ENCODE data around the gene CACNB1.

CACNB1 gene

GRCh38 chr17:39197380-39198185 is at the start of gene CACNB1:
Gene CACNB1, minus strand, starts transcription at chr17:39197669. Its CDS starts 174 bp downstream, at chr17:39197495.
- no peak for FAIRE-seq

DNA sequence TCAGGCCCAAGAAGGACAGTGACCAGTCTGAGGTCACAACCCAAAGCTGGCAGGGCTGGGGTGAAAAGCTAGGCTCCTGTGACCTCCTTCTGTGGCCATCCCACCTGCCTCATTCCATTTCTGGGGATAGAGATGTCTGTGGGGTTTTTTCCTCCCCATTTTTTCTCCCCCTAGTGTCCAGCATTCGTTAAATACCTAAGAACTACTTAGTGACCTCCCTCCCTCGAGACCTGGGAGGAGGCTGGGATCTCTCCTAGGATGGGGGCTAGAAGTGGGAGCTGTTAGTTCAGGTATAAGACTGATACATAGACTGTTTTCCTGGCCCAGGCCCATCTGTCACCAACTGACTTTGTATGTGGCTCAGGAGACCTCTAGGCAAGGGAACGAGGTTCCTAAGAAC is 48.8 kb upstream of the CACNB1 start:
- no peak for FAIRE-seq

GRCh38 chr17:39244600-39245570 is 47.4 kb upstream of the CACNB1 start:
- FAIRE-seq, result peak; percentile 59

DNA sequence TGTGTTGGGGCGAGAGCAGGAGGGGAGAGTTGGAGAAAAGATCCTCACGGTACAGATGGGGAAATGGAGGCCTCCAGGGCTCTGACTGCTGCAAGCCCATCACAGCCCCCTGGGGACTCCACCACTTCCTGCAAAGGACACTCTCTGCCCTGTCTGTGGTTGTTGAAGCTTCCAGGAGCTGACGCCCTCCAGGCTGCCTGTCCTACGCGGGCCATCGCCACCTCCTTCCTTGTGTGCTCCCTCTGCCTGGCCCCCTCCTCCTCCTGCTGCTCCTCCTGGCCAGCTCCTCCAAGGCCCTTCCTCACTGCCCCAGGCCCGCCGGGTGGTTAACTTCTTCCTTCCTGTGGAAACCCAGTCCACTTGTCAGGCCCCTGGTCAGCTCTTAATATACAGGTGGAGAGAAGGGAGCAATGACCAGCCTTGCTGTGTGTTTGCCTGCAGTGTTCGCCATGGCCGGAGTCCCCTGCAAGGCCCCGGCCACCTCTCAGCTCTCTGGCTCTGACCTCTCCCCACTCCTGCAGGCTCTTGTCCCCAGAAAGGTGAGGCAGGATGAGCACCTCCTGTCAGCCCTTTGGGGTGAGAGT is 46.6 kb upstream of the CACNB1 start:
- no peak for FAIRE-seq

- FAIRE-seq, result no peak
Observed at GRCh38 chr17:39243155-39243554, 45.7 kb upstream of the CACNB1 start.

GRCh38 chr17:39240631-39241030 is 43.2 kb upstream of the CACNB1 start:
- FAIRE-seq, result no peak

DNA sequence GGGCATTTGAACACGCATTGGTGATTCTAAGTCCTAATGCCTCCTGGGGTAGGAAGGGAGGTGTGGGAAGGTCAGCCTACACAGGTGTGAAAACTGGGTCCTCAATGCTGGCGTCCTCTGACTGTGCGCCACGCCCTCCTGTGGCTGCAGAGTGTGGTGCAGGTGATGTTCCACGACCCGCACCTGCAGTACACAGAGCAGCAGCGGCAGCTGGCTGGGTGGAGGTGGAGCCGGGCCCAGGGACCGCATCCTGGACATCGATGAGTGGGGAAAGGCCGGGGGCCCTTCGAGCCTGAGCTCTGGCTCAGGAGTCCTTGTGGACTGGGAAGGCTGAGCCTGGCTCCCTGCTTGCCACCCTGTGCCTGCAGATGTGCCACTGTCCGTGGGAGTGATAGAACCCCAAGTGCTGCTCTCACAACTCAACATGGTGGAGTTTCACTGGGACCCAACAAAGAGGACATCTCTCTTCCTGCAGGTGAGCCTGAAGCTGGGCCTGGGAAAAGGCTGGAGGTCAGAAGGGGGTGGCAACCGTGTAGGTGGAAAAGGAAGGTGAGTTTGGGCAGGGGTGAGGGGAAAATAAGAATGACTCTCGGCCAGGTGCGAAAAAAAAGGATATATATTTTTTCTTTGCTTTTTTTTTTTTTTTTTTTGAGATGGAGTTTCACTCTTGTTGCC is 42.3 kb upstream of the CACNB1 start:
- FAIRE-seq, result no peak

DNA sequence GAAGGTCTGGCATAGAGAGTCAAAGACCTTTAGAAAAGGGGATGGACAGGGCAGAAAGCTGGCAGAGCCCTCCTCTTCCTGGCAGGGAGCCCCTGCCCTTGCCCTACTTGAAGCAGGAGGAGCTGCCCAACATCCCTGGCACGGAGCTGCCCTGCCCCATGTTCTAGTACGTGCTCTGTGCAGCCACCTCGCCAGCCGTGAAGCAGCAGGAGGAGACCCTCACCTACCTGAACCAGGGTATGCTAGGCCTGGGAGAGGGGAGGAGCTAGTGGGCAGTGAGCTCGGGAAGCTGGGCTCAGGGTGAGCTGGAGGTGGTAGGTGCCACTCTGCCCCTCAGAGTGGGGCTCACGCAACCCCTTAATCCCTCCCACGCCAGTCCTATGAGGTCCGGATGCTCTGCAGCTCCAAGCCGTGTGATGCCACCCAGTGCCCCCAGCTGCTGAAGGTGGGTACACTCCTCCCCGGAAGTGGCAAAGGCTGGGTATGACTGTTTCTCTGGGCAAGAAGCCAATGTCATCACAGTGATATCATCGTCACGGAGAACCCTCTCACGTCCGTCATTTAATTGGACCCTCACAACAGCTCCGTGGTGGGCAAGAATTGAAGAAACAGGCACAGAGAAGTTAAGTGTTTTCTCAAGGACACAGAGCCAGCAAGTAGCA is 41.0 kb upstream of the CACNB1 start:
- FAIRE-seq, result no peak

- no peak for FAIRE-seq
Observed at GRCh38 chr17:39237586-39237985, 40.1 kb upstream of the CACNB1 start.

DNA sequence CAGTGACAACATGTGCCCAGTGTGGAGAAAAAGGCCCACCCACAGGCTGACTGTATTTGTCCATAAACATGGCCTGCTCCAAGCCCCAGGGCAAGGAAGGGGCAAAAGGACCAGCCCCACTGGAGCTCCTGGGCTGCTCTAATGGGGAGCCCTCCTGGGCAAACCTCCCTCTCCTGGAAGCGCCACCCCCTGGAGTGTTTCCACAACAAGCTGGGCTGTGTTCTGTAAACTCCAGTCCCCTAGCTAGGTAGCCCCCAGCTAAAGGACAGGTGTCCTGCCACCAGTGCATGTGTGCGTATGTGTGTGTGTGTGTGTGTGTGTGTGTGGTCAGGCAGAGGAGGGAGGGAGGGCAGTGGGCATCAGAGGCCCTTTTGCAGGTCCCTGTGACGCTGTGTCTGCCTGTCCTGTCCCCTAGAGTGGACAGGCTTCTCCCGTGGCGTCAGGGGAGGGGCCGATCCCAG is 39.5 kb upstream of the CACNB1 start:
- no peak for FAIRE-seq

DNA sequence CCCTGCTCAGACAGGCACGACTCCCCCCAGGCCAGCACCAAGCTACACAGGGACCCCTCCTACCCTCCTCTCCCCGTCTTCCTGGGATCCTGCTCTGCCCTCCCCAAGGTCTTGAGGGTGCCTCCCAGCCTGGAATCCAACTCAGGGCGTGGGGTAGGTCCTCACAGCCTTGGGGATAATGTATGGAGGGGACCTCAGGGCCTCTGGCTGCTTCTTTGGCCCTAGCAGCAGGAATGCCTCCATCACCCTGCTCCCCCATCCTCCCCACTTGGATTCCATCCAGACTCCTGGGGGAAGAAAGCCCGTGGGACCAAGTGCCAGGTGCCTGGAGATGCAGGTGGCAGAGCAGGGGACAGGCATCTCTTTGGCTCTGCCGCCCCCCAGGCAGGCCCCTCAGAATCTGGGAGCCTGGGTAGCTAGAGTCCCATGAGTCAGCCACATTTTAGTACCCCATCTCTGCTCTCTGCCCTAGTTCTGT is 39.0 kb upstream of the CACNB1 start:
- no peak for FAIRE-seq

- FAIRE-seq, result no peak
Observed at GRCh38 chr17:39235555-39236449, 38.3 kb upstream of the CACNB1 start.

- no peak for FAIRE-seq
Observed at GRCh38 chr17:39231591-39232551, 34.4 kb upstream of the CACNB1 start.

DNA sequence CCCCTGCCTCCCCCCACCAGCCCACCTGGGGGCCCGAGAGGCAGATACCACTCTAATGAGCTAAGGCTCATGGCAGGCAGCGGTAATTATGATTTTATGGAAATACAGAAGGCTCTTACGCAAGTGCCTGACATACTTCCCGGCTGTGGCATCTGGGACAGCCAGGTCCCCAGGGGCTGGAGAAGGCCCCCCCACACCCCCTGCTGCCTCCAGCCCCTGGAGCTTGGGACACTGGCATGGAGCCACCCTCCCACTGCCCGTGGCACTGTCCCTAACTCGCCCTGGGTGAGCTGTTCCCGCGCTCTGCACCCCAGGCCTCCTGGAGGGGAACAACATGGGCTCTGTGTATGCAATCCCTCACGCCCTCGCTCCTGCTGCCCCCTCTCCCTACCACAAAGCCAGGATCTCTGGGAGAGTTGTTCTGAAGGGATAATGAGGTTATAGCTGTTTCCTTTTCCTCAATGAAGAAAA is 33.7 kb upstream of the CACNB1 start:
- FAIRE-seq, result no peak

DNA sequence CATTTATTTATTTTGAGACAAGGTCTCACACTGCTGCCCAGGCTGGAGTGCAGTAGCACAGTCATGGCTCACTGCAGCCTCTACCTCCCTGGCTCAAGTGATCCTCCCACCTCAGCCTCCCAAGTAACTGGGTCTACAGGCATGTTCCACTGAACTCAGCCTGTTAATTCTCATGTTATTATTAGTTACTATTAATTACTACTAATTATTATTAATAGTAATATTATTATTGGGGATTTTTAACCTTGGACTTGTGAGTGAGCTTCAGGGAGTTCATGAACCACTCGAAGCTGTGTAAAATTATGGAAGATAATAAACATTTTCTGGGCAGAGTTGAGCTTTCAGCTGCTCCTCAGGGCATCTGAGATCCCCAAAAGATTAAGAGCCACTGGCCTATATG is 32.9 kb upstream of the CACNB1 start:
- no peak for FAIRE-seq

DNA sequence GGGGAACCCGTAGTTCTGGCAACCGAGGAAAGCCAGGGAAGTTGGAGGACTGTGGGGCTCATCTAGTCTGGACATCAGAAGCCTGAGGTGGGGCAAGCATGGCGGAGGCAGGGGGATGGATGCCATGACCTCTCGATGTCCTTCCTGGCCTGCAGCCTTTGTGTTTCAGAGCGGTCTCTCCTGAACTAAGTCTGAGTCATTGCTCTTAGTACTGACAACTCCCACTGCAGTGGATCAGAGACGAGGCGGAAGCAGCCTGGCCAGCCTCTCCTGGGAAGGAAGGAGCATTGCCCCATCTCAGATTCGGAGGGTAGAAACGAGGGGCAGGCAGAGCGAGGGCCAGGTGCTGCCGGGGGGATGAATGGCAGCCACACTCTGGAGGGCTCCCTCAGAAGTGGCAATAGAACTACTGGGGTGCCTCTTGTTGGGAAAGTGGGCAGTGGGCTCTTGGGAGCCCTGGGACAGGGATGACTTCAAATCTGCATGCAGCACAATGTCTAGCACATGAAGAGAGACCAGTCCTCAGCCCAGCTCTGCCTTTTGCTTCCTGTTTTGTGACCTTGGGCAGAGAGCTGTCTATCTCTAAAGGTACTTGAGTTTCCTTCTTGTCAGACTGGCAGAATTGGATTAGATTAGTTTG is 31.9 kb upstream of the CACNB1 start:
- FAIRE-seq, result no peak

DNA sequence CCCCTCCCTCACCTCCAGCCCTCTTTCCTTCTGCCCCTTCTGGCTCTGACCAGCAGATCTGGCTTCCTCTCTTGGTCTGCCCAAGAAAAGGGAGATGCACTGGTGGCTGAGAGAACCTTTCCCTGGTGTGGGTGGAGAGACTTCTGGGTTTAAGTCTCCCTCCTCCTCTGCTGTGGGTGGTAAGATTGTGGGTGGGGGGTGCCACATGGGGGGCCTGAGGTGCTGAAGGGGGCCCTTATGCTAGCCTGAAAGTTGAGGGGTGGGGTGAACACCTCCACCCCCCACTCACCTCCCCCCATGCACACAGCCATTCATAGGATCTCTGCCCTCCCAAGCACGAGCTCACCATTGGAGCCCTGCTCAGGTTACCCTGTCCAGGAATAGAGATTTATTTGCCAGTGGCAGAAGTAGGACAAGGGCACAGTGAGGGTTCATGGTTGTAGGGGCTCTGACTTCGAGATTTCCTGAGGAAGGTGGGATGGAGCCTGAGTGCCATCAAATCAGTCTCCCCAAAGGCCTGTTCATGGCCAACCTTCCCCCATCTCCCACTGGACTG is 30.0 kb upstream of the CACNB1 start:
- no peak for FAIRE-seq

DNA sequence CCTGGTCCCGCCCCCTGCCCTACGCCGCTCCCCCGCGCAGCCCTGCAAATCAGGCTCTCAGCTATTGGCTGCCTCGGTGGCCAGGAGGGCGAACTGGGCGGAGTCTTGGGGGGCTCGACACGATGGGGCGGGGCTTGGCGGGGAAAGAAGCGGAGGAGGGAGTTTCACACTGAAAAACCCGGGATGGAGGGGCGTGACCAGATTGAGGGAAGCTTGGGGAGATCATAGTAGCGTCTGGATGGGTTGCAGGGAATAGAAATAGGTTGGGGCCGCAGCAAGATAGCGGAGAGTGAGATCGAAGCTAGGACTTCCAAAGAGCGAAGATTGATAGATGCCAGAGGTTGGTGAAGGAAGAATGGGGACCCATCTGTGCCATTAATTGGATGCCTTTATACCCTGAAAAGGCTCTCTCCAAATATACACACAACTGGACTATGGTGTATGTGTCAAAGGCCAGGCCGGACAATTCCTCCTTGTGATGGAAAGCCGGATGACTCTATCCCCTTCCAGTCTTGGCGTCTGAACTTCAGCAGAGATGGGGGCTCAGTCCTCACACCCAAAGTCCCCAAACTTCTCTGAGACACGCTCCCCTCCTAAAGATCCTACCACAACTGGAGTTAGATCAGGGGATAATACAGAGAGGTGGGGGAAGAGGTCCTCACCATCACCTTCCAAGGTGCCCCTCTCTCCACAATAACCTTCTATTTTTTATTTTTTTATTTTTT is 28.7 kb upstream of the CACNB1 start:
- FAIRE-seq, result no peak
